ENCODE results near the gene CST8.

CST8 gene

GRCh38 chr20:23528867-23529431 lies 38.0 kb downstream of the CST8 start:
- peaks cover 7% of the 10 kb centered on the region for H3K27me3 Mint-ChIP-seq
- no peak overlapping the region for H3K27ac Mint-ChIP-seq
- DNase-seq (no peak), ATAC-seq (no peak)
- no peaks in the 10 kb centered on the region for H3K4me1 Mint-ChIP-seq
- H3K4me3 Mint-ChIP-seq: no peak overlapping the region
- peaks cover 16 to 23% of the 10 kb centered on the region in 2 donors for H3K9me3 Mint-ChIP-seq

GRCh38 chr20:23530937-23531567 lies 40.1 kb downstream of the CST8 start:
- Mint-ChIP-seq H3K4me3 (no peak overlapping the region), H3K27me3 (peaks cover 7% of the 10 kb centered on the region), H3K27ac (no peak overlapping the region), H3K4me1 (no peaks in the 10 kb centered on the region), H3K9me3 (peaks cover 16 to 23% of the 10 kb centered on the region in 2 donors)
- ATAC-seq: no peak
- no peak for DNase-seq

GRCh38 chr20:23532533-23532932 lies 41.6 kb downstream of the CST8 start:
- Mint-ChIP-seq H3K27ac (no peak overlapping the region), H3K4me1 (no peaks in the 10 kb centered on the region), H3K27me3 (peaks cover under 1% of the 10 kb centered on the region), H3K9me3 (peaks cover 11 to 17% of the 10 kb centered on the region in 2 donors), H3K4me3 (no peak overlapping the region)
- DNase-seq (no peak), ATAC-seq (no peak)

GRCh38 chr20:23533161-23533560 lies 42.2 kb downstream of the CST8 start:
- H3K4me1 Mint-ChIP-seq: no peaks in the 10 kb centered on the region
- H3K27ac Mint-ChIP-seq: no peak overlapping the region
- H3K9me3 Mint-ChIP-seq: peaks cover 9 to 13% of the 10 kb centered on the region in 2 donors
- no peak overlapping the region for H3K4me3 Mint-ChIP-seq
- DNase-seq: no peak
- no peaks in the 10 kb centered on the region for H3K27me3 Mint-ChIP-seq
- no peak for ATAC-seq

- no peaks in the 10 kb centered on the region for H3K4me1 Mint-ChIP-seq
- ATAC-seq (no peak), DNase-seq (no peak)
- no peak overlapping the region for H3K4me3 Mint-ChIP-seq
- H3K9me3 Mint-ChIP-seq: no peaks in the 10 kb centered on the region
- H3K27me3 Mint-ChIP-seq: peaks cover 10% of the 10 kb centered on the region
- no peak overlapping the region for H3K27ac Mint-ChIP-seq
These were observed 44.1 kb downstream of the CST8 start for GRCh38 chr20:23534801-23535593.

- H3K4me1 Mint-ChIP-seq: no peaks in the 10 kb centered on the region
- ATAC-seq (no peak), DNase-seq (no peak)
- H3K27me3 Mint-ChIP-seq: peaks cover 17% of the 10 kb centered on the region
- no peak overlapping the region for H3K4me3 Mint-ChIP-seq
- H3K27ac Mint-ChIP-seq: no peak overlapping the region
- no peaks in the 10 kb centered on the region for H3K9me3 Mint-ChIP-seq
These were observed 45.5 kb downstream of the CST8 start for GRCh38 chr20:23536328-23536974.

GRCh38 chr20:23537030-23537429 lies 46.1 kb downstream of the CST8 start:
- Mint-ChIP-seq H3K4me3 (no peak overlapping the region), H3K27ac (no peak overlapping the region), H3K27me3 (peaks cover 17% of the 10 kb centered on the region), H3K4me1 (no peaks in the 10 kb centered on the region), H3K9me3 (no peaks in the 10 kb centered on the region)
- ATAC-seq: no peak
- no peak for DNase-seq

GRCh38 chr20:23540624-23541023 lies 49.7 kb downstream of the CST8 start:
- Mint-ChIP-seq H3K9me3 (no peaks in the 10 kb centered on the region), H3K27ac (no peak overlapping the region), H3K27me3 (peaks cover 25% of the 10 kb centered on the region), H3K4me1 (no peaks in the 10 kb centered on the region), H3K4me3 (no peak overlapping the region)
- ATAC-seq (no peak), DNase-seq (no peak)

- no peaks in the 10 kb centered on the region for H3K9me3 Mint-ChIP-seq
- H3K4me3 Mint-ChIP-seq: no peak overlapping the region
- no peaks in the 10 kb centered on the region for H3K4me1 Mint-ChIP-seq
- DNase-seq (no peak), ATAC-seq (no peak)
- no peak overlapping the region for H3K27ac Mint-ChIP-seq
- H3K27me3 Mint-ChIP-seq: peaks cover 25% of the 10 kb centered on the region
These were observed 50.4 kb downstream of the CST8 start for GRCh38 chr20:23541330-23541729.

GRCh38 chr20:23541776-23542175 lies 50.9 kb downstream of the CST8 start:
- no peak for ATAC-seq
- Mint-ChIP-seq H3K9me3 (no peaks in the 10 kb centered on the region), H3K27ac (no peak overlapping the region), H3K27me3 (peaks cover 25% of the 10 kb centered on the region), H3K4me1 (no peaks in the 10 kb centered on the region), H3K4me3 (no peak overlapping the region)
- DNase-seq: no peak

- no peaks in the 10 kb centered on the region for H3K9me3 Mint-ChIP-seq
- no peak for ATAC-seq
These were observed 51.9 kb downstream of the CST8 start for GRCh38 chr20:23542801-23543200.

GRCh38 chr20:23544133-23544532 lies 53.2 kb downstream of the CST8 start:
- H3K27ac Mint-ChIP-seq: no peak overlapping the region
- H3K9me3 Mint-ChIP-seq: no peaks in the 10 kb centered on the region
- ATAC-seq (no peak), DNase-seq (no peak)
- peaks cover 33% of the 10 kb centered on the region for H3K27me3 Mint-ChIP-seq
- no peaks in the 10 kb centered on the region for H3K4me1 Mint-ChIP-seq
- no peak overlapping the region for H3K4me3 Mint-ChIP-seq

More at GRCh38 chr20:23542801-23543200, 51.9 kb downstream of the CST8 start:
- H3K4me3 Mint-ChIP-seq: no peak overlapping the region
- H3K27me3 Mint-ChIP-seq: peaks cover 31% of the 10 kb centered on the region
- no peaks in the 10 kb centered on the region for H3K4me1 Mint-ChIP-seq
- no peak for DNase-seq
- no peak overlapping the region for H3K27ac Mint-ChIP-seq
